ENCODE data around the gene ADAMTS17.
A peak's percentile ranks its signal among the peaks of the same experiment; 100 is the strongest.
"Not testable (repeated sequence)": the region's sequence is repeated elsewhere in the genome, so short reads cannot be mapped to it uniquely, and the experiment has no call there.

ADAMTS17 gene

GRCh38 chr15:99951511-99951910, 390.3 kb downstream of the ADAMTS17 start:
- DNase-seq (ENCODE audit: low read depth) = no peak

- DNase-seq (ENCODE audit: low read depth) = no peak
These were observed 397.6 kb downstream of the ADAMTS17 start for GRCh38 chr15:99944131-99944530.

GRCh38 chr15:99943466-99943865, 398.3 kb downstream of the ADAMTS17 start:
- no peak for DNase-seq (ENCODE audit: low read depth)

GRCh38 chr15:99932676-99933402, 408.9 kb downstream of the ADAMTS17 start:
- no peak for DNase-seq (ENCODE audit: low read depth)

GRCh38 chr15:99931703-99932603, 409.8 kb downstream of the ADAMTS17 start:
- peak; percentile 11 for DNase-seq (ENCODE audit: low read depth)

GRCh38 chr15:99930696-99931095, 411.1 kb downstream of the ADAMTS17 start:
- no peak for DNase-seq (ENCODE audit: low read depth)

- DNase-seq (ENCODE audit: low read depth) = no peak
These were observed 412.5 kb downstream of the ADAMTS17 start for GRCh38 chr15:99929266-99929665.

- DNase-seq (ENCODE audit: low read depth) = peak; percentile 70
These were observed 413.3 kb downstream of the ADAMTS17 start for GRCh38 chr15:99928429-99928981.

- DNase-seq (ENCODE audit: low read depth) = not testable (repeated sequence)
These were observed 415.2 kb downstream of the ADAMTS17 start for GRCh38 chr15:99926532-99926931.

GRCh38 chr15:99925661-99926461, 415.9 kb downstream of the ADAMTS17 start:
- DNase-seq (ENCODE audit: low read depth) = no peak

GRCh38 chr15:99923711-99924110, 418.1 kb downstream of the ADAMTS17 start:
- no peak for DNase-seq (ENCODE audit: low read depth)

All from iris pigment epithelial cell (primary cell).